AML-193 (cell line): ENCODE measurements around the gene SLC19A1.

Experiments
- DNase-seq, 2 experiments: peaks; one replicate each; lab custom pipeline; 2025; lab: John Stamatoyannopoulos, UW

Gene SLC19A1

DNA sequence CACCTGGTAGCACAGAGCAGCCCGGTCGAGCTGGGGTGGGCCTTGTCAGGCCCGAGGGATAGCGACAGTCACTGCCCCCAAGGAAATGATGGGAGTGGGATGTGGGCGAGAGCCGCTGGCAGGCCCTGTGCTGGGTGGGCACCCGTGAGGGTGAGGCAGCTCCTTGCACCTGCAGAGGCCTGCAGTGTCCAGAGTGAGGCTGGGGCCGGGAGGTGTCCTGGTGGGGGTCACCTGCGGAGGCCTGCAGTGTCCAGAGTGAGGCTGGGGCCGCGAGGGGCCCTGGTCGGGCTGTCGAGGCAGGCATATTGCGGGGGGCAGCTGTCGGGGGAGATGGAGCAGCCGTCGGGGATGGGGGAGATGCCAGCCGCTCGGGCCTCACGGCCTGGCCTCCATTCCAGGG is 49.5 kb downstream of the SLC19A1 start:
- DNase-seq: no peak

DNA sequence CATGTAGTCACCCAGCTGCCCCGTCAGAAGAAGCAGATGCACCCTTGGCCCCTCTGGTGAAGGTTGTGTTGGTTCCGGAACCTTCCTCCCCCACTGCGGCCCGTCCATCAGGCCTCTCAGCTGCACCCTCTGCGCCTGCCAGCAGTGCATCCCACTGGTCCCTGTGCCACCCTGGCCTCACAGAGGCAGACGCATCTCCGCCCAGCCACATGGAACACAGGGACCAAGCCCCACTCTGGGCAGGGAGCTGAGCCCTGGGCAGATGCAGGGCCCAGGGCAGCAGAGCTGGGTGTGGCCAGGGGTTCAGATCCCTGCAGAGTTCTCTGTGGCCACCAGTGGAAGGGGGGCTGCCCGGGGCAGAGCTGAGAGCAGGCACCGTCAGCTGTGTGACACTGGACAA is 50.6 kb downstream of the SLC19A1 start:
- DNase-seq: no peak

DNA sequence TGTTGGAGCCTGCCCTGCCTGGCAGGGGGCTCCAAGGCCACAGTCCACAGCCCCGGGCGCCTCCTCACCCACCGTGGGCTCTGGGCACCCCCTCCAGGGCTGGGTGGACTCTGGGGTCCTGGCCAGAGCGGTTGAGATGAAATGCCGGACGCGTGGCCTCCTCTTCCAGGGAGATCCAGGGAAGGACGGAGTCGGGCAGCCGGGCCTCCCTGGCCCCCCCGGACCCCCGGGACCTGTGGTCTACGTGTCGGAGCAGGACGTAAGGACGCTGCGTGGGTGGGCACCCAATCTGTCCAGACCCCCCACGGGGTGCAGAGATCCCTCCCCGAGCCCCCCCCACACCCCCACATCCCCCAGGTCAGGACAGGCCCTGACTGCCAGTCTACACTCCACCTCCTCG is 51.2 kb downstream of the SLC19A1 start:
- no peak for DNase-seq

DNA sequence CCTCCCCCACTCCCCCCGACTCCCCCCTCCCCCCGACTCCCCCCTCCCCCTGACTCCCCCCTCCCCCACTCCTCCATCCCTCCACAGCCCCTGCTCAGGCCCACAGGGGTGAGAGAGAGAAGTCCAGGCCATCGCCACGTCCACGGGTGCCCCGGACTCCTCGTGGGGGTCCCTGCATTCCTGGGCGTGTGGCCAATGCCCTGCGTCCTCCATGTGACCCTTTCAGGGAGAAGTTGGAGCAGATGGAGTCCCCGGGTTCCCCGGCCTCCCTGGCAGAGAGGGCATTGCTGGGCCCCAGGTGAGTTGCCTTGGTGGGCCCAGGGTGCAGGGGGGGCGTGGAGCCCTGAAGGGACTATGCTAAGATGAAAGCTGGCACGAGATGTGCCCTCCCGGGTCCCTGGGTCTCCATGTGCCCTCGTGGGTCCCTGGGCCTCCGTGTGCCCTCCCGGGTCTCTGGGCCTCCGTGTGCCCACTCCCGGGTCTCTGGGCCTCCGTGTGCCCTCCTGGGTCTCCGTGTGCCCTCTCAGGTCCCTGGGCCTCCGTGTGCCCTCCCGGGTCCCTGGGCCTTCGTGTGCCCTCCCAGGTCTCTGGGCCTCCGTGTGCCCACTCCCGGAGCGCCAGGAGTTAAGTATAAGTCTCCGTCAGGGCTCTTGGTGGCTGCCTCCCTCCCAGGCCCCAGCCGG is 52.0 kb downstream of the SLC19A1 start:
- no peak for DNase-seq

DNA sequence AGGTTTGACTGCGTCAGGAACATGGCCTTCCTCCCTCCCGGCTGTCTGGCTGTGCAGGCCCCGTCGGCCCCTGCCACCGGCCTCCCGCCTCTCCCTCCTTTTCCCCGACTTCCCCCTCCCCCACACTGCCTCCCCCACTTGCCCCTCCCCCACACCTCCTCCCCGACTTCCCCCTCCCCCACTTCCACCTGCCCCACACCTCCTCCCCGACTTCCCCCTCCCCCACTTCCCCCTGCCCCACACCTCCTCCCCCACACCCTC is 52.6 kb downstream of the SLC19A1 start:
- no peak for DNase-seq

DNA sequence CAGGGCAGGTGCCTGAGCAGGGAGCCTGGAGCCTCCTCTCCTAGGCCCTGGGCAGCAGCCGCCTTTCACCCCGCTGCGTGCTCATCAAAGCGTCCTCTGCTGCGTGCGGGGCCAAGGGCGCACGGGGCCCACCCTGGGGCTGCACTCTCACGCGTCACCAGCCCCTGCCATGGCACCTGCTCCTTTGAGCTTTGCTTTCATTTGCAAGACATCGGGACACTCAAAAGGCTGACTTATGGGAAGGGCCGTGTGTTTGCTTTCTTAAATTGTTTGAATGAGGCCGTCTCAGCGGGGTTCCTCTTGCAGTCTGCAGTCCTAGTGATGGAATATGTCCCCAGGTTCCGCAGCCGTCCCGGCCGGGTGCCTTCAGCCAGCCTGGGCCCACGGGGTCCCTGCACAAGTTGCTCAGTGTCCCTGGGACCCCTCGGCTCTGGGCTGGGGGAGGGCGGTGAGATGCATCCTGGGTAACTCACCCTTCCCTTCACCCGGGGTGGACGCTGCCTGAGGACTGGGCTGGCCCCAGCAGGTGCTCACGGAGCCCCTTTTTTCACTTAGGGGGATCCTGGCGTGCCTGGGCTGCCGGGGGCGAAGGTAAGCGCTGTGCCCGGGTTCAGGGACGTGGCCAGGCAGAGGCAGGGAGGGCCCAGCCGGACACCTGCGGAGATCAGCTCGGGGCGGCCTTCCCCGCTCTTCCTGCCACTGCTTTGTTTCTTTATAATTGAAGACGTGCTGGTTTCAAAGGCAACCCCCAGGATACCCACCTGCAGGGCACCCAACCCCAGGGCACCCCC is 53.1 kb downstream of the SLC19A1 start:
- DNase-seq: no peak

DNA sequence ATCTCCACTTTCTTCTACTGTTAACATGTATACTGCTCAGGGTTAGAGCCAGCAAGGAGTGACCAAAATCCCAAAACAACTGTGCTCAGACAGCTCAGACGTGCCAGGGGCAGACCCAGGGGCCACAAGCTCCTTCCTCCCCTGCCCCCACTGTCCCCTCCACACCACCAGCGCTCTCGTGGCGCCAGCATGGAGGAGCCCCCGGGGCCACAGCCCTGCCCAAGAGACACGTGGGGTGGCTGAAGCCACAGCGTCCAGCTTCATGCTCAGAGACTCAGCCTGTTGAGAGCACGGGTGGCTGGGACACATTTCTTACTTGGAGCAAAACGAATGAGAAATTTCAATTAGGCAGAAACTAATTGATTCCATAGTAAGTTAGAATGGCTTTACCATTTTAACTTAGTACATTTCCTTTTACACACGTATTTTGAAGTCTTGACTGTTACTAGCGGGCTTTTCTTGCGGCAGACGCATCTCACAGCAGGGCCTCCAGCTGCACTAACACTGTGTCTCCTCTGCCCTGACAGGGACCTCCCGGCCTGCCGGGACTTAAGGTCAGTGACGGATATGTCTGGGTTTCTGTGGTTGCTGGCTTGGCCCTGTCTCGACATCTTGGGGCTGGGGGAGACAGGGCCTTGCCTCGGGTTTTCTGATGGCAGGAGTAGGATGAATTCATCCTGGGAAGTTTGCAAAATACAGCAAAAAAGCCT is 54.2 kb downstream of the SLC19A1 start:
- DNase-seq: no peak

DNA sequence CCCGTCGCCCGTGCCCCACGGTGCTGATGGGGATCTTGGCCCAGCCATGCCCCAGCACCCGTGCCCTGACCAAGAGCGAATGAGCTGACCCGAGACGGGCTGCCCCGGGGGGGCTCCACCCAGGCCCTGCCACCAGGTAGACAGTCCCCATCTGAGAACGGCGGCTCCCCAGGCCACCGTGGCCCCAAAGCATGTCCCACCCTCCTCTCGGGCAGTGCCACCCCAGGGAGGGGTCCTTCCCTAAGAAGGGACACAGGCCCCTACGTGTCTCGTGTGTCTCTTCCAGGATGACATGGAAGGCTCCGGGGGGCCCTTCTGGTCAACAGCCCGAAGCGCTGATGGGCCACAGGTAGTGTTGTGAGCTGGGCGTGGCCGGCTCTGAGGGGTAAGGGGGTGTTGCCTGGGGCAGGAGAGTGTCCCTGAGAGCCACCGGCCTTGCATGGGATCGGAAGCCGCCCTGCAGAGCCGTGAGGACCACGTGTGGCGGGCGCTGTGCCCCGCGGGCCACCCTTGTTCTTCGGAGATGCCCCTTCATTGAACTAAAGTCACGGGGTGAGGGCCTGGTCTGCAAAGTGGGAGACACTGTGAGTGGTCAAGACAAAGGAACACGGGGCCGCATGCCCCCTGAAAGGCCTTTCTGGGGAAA is 55.0 kb downstream of the SLC19A1 start:
- DNase-seq: no peak

DNA sequence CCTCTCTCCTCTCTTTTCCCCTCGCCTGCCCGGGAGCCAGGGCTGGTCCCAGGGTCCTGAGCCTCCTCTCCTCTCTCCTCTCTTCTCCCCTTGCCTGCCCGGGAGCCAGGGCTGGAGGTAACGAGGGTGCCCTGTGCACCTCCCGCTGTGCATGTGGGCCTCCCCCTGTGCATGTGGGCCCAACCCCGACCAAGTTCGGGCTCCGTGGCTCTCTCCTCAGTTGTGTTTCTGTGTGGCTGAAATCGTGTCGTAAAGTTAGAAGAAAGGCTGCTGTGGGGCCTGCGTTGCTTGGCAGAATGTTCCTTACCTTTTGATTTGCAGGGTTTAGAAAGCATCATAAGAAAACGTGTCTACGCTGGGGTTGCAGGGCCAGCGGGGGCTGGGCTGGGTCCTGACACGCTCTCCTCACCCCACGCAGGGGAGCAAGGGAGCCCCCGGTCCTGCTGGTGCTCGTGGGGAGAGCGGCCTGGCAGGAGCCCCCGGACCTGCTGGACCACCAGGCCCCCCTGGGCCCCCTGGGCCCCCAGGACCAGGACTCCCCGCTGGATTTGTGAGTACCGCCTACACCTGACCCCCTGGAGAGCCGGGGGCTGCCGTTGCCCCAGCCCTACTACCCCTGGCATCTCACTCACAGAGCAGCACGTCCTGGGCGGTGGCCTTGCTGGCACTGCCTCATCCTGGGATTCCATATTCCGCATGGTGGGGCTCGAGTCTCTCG is 55.6 kb downstream of the SLC19A1 start:
- no peak for DNase-seq

DNA sequence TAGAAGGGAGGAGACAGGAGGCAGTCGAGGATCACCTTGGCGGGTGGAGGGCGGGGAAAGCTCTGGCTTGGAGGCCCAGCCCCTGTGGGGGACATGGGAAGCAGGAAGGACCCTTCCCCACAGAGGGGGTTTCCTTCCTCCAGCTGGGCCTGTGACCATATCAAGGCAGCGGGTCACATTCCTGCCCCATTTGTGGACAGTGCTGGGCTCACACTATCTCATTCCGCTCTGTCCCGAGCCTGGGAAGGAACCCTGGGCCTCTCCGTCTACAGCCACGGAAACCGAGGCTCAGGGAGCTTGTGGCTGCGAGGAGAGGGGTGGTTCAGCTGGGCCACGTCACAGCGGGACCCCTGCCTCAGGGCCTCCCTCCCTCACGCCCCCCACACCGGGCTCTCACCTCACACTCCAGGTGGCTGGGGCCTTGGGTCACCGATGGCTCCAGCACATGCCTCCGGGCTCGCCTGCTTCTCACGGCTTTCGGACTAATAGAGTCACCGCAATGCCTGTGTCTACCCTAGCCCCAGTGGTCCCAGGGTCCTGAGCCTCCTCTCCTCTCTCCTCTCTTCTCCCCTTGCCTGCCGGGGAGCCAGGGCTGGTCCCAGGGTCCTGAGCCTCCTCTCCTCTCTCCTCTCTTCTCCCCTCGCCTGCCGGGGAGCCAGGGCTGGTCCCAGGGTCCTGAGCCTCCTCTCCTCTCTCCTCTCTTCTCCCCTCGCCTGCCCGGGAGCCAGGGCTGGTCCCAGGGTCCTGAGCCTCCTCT is 56.4 kb downstream of the SLC19A1 start:
- no peak for DNase-seq

DNA sequence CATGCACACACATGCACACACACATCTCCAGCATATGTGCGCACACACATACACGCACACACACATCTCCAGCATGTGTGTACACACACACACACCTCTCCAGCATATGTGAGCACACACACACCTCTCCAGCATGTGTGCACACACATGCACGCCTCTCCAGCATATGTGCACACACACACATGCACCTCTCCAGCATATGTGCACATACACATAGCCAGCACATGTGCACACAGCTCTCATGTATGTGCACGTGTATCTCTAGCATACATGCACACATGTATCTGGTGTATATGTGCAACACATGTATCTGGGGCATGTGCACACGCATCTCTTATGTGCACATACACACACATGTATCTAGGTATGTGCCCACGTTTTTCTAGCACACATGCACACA is 57.9 kb downstream of the SLC19A1 start:
- no peak for DNase-seq

DNA sequence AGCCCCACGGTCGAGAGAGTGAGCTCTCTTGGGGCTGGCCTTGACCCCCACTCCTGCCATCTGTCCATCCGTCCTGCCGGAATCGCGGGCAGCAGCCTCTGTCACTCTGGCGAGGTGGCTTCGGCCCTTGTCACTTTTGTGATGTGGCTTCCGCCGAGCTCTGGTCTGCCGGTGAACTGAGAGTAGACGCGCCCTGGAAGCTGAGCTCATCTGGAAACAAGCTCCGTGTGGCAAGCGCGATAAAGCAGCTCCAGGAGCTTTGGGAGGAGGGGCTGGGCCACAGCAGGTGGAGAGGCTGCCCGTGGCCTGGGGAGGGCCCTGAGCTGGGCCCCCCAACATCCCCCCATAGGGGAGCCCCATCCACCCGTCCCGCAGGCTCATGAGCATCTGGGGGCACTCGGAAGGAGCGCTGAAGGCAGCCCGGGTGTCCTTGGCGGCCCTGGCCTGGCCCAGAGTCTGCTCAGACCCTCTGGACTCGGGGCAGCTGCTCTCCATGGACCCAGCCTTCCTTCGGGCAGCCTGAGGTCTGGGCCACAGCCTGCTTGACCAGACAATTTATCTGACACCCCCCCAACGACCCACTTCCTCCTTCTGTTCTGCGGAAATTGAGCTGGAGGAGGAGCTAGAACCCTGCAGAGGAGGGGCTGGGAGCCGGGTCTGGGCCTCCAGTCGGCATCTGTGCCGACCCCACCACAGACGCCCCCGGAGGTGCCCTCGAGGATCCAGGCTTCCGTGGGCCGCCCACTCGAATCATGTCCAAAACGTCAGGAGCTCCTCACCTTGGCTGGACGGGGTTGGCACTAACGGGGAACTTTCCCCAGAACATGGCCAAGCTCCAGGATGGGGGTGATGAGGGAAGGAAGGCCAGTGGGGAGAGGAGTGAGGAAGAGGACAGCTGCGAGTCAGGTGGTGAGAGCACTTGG is 59.1 kb downstream of the SLC19A1 start:
- DNase-seq: no peak

DNA sequence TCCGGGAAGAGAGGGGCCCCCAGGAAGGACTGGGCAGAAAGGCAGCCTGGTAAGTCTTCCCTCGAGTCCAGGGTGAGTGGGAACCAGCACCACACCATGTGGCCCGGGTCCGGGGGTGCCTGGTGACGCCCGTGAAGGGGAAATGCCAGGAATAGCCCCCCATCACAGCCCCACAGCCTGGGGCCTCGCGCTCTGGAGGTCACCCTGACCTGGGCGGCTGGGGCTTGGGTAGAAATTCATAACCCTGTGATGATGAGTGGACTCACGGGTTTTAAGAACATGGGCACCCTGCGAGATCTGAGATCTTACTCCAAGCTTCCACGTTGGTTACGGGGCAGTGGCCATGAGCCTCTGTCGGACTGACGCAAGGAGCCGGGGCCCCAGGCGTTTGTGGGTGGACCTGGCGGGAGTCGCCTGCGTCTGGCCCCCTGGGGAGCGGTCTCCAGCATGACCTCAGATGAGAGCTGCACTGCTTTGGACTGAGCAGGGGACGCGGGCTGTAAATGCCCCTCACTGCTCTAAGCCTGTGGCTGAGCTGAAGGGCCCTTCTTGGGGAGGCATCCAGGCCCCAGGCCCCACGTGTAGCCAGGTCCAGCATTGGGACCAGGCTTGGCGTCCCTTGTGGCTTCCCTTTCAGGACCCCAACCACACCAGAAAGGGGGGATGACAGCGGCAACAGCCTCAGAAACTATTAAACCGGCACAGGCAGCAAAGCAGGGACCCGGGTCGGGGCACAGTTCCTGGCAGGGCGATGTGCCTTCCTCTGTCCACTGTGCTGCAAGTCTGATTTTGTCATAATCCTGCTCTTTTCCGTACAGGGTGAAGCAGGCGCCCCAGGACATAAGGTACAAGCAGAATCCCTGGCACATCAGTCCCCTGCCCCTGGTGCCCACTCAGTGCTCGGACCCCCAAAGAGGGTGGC is 60.0 kb downstream of the SLC19A1 start:
- no peak for DNase-seq

DNA sequence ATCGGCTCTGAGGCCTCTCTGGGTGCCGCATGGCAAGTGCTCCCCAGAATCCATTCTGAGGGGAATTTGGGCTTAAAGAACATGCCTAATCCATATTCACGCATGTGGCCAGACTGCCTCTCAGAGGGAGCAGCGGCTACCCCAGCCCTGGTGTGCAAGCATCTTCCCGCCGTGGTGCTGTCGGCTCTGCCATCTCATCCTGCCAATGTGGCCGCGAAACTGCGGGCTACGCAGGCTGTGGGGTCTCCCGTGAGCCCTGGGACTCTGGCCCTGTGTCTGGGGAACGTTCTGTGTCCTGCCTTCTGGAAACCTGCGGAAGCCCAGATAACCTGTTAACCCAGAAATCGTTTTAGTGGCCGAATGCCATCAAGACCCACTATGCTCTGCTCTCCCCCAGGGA is 60.7 kb downstream of the SLC19A1 start:
- no peak for DNase-seq

DNA sequence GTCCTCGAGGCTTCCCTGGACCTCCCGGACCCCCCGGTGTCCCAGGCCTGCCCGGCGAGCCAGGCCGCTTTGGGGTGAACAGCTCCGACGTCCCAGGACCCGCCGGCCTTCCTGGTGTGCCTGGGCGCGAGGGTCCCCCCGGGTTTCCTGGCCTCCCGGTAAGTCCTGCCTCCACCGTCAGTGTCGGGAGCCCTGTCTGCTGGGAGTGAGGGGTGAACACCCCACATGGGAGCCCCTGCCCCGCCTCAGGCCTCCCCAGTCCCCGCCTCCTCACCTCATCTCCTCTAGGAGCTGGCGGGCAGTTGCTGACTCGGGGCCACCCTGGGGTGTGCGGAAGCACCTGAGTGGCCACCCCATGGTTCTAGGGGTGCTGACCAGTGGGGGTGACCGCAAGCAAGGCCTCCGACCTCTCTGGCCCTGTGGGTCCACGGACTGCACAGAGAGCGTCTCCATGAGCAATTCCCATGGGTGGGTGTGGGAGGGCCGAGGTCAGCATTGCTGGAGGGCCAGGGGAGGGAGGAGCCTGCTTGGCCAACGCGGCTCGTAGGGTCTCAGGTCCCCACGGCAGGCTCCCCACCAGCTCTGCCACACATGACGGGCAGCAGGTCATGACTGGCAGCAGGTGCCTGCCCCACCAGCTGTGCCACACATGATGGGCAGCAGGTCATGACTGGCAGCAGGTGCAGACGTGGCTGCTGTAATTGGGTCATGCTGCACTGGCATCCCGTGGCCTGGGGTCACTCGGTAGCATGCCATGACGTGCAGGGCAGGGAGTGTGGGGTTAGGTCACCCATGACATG is 61.3 kb downstream of the SLC19A1 start:
- DNase-seq: no peak

DNA sequence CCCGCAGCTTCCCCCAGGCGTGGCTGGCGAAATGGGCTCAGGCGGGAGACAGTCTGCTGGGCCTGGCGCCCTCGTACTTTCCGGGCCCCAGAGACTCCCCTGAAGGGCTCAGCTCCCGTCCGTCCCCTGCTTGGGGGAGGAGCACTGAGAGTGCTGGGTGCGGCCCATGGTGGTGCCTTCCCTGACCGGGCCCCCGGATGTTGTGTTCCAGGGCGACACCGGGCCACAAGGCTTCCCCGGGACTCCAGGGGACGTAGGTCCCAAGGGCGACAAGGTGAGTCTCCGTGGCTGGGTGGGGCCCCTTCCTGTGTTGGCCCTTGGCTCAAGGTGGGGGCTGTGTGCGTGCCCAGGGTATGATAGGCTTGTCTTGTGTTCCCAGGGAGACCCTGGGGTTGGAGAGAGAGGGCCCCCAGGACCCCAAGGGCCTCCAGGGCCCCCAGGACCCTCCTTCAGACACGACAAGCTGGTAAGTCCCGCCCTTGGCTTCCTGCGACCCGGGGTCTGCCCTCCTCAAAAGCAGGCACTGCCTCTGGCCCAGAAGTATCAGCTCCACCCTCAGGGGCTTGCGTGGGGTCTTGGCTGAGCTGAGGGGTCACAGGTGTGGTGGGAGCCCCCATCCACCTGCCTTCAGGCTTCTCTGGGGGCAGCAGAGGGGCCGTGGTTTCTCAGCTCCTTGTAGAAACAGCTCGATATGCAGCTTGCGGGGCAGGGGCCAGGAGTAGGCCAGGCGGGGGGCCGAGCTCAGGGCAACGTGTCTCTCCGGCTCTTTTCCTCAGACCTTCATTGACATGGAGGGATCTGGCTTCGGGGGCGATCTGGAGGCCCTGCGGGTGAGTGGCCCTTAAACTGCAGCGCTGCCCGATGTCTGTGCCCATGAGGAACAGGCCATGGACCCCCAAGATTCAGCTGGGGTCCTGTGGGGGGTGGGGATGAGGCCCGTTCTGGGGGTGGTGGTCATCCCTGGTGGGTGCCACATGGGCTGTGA is 62.3 kb downstream of the SLC19A1 start:
- no peak for DNase-seq
